GM21381 (cell line): ENCODE data around the gene VCX2.
"Not testable (repeated sequence)": the region's sequence is repeated elsewhere in the genome, so short reads cannot be mapped to it uniquely, and the experiment has no call there.

Source experiments
- ATAC-seq: cut with Tn5 transposase; IDR thresholded peaks from one replicate; pipeline ENCODE4 v1.9.1; 2021; ENCODE audit warnings: mild to moderate bottlenecking, moderate library complexity; ENCODE audit not compliant: unreplicated experiment

VCX2 gene

GRCh38 chrX:8122538-8122937 lies 48.5 kb downstream of the VCX2 start:
- ATAC-seq = no peak

- ATAC-seq = not testable (repeated sequence)
Measured at GRCh38 chrX:8121391-8121790, 49.7 kb downstream of the VCX2 start.
